HG02885 (cell line): Measurements from ENCODE around the gene GBF1.
"Not testable (repeated sequence)": the region's sequence is repeated elsewhere in the genome, so short reads cannot be mapped to it uniquely, and the experiment has no call there.

Source experiments
- ATAC-seq: cut with Tn5 transposase; IDR thresholded peaks from one replicate; pipeline ENCODE4 v1.9.1; 2021; ENCODE audit warnings: mild to moderate bottlenecking; ENCODE audit not compliant: unreplicated experiment, poor library complexity

The GBF1 gene

DNA sequence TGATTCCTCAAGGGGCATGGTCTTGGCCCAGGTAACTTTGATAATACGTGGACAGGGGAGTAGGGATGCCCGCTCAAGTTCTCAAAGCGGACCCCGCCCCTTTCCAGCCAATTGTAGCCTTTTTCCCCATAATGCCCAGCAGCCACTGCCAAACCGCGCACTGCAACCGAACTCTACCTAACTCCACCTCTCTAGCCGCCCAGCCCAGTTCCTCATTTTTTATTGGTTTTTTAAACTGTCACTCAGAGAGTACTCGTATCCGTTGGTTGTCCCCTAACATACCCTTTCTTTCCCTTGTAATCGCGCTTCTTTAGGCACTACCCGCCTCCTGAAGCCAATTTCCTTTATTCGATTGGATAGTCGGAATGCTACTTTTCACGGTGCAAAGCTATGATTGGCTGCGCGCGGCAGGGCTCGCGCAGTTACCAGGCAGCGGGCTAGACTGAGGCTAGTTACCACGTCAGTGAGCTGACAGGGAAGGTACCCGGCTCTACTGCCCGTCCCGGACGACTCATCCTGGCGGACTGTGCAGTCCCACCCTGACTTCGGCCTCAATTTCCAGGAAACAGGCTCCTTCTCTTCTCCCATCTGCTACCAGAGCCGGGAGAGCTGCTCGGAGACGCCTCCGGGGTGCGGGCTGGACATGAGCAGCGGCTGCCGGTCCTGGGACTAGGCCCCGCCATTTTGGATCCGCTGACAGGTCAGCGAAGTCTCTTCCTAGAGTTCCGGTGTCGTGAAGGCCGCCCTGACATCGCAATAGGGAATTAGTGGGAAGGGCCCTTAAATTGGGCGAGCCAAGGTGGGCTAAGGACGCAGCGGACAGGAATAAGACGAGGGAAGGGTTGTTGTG lies at the start of gene GBF1:
GBF1 (plus strand) TSS at position 451 of the 850 bp plus-strand sequence. CDS start 13,407 bp downstream, outside the sequence.
- peak; percentile 90 for ATAC-seq

DNA sequence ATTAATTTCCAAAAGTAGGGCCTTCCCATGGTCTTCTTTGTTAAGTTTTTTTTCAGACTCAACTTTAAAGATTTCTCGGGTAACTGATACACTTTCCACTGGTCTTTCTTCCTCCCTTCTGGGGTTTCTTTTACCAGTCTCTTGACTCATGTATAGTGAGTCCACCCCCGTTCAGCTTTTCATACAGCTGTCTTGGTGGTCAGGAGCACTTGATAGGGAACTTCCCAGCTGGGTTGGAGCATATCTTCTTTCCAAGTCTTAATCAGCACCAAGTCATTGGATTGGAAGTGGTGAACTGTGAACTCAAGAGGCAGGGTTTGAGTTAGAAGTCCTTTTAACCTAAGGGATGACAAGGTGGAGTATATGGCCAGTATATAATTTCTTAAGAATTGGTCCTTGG lies 48.4 kb upstream of the GBF1 start:
- ATAC-seq: no peak

DNA sequence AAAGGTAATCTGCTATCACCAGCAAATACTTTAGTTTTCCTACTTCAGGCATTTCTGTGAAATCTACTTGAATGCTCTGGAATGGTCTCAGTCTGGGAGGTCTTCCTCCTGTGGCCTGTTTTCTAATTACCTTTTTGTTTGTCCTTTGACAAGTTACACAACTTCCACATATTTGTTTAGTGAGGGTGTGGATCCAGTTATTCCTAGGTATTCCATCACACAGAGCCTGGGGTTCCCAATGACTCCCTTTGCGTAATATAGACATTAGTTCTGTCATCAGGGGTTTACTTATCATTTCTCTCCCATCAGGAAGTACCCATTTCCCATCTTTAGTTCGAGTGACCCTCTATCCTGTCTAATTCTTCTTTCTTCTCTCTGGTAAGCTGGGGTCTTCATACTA lies 47.3 kb upstream of the GBF1 start:
- no peak for ATAC-seq

DNA sequence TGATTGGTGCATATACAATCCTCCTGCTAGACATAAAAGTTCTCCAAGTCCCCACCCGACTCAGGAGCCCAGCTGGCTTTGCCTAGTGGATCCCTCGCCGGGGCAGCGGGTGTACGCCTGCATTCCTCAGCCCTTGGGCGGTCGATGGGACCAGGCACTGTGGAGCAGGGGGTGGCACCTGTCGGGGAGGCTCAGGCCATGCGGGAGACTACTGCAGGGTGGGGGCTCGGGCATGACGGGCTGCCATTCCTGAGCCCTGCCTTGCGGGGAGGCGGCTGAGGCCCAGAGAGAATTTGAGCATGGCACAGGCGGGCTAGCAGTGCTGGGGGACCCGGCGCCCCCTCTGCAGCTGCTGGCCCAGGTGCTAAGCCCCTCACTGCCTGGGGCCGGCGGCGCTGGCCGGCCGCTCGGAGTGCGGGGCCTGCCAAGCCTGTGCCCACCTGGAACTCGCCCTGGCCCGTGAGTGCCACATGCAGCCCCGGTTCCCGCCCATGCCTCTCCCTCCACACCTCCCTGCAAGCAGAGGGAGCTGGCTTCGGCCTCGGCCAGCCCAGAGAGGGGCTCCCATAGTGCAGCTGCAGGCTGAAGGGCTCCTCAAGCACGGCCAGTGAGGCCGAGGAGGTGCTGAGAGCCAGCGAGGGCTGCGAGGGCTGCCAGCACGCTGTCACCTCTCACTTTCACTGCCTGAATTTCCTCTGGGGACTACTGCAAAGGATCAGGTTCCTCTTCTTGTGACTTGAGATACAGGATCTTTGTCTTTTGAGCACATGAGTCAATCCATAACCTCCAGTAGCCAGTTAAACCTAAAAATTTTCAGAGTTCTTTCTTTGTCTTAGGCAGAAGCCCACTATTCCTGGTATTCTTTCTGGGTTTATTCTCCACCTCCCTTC lies 44.3 kb upstream of the GBF1 start:
- ATAC-seq: no peak

DNA sequence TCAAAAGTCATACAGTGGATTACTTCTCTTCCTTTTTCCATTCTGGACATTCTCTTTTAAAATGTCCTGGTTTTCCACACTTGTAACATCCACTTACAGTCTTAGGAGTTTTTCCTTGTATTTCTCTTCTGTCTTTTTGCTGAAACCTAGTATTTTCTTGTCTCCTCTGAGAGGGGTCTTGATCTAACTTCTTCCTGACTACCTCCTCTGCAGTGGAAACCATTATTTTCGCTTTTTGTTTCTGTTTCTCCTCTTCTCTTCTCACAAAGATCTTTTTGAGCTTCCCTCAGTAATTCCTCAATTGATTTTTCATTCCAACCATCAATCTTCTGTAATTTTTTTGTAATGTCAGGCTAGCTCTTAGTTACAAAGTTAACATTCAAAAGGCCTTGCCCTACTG lies 42.9 kb upstream of the GBF1 start:
- ATAC-seq: no peak

DNA sequence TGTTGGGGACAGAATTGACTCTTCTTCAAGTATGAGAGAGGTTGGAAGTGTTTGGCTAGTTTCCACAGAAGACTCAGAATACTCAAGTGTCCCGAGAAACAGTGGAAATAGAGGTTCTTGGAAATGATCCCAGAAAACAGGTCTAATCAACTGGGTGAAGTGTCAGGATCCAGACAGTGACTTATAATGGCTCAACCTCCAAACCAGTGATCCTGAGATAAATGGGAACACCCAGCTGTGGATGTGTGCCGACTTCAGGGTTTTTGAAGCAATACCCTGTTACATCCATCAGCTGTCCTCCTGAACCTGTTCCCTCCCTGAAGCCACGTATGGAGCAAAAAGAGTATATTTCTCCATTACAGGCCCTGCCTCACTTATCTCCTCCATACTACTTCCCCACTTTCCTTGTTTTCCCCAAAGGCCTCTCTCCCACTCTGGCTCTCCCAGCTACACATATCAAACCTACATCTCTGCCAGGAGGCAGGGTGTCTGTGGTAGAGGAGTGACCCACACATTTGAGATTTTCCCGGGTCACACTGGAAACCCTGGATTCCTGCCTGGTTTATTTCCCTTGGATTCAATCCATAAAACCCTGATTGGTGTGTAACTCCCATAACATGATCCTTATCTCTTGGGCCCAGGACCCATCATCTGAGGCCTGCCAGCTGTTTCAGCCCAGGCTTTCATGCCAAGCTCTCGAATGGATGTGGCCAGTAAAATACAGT lies 36.9 kb upstream of the GBF1 start:
- no peak for ATAC-seq

- ATAC-seq: no peak
These were observed 33.6 kb upstream of the GBF1 start for GRCh38 chr10:102211615-102212299.

DNA sequence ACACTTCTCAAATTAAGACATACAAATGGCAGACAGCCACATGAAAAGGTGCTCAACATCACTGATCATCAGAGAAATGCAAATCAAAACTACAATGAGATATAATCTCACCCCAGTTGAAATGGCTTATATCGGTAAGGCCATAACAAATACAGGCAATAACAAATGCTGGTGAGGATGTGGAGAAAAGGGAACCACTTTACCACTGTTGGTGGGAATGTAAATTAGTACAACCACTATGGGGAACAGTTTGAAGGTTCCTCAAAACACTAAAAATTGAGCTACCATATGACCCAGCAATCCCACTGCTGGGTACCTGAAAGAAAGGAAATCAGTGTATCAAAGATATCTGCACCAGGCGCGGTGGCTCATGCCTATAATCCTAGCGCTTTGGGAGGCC lies 31.7 kb upstream of the GBF1 start:
- ATAC-seq: not testable (repeated sequence)

DNA sequence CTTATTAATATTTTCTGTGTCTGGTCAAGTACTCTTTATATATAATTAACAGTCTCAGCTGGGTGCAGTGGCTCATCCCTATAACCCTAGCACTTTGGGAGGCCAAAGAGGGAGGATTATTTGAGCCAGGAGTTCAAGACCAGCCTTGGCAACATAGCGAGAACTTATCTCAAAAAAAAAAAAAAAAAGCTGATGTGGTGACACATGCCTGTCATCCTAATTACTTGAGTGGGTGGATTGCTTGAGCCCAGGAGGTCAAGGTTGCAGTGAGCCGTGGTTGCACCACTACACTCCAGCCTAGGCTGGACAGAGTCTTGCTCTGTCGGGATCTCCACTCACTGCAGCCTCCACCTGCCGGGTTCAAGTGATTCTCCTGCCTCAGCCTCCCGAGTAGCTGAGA lies 26.0 kb upstream of the GBF1 start:
- no peak for ATAC-seq

DNA sequence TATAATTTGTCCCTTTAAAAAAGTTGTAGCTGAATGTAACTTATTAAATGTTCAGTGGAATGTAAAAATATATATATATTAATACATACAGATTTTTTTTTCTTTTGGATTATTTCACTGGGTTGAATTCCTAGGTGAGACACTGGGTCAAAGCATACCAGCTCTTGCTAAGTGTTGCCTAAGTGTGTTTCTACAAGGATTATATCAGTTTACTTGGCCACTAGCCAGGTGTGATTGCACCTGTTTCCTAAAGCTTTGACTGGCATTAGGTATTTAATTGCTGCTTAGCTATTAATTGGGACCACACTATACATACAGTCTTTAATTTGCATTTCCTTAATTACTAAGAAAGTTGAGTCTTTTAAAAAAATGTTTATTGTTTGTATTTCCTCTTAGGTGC lies 24.7 kb upstream of the GBF1 start:
- ATAC-seq: no peak

DNA sequence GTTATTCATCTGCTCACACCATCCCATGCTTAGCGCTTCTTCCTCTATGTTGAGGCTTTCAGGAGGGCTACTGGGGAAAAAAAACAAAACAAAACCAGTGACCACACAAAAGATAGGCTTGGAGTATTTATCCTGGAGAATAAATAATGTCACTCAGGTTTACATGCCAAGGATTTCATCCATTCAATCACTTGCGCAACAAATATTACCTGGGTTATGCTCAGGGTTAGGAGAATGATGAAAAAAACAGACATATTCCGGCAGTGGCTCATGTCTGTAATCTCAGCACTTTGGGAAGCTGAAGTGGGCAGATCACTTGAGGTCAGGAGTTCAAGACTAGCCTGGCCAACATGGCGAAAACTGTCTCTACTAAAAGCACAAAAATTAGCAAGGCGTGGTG lies 22.5 kb upstream of the GBF1 start:
- ATAC-seq: no peak

GRCh38 chr10:102225646-102226541 lies 19.4 kb upstream of the GBF1 start, which contains the start of gene ELOVL3:
Gene ELOVL3 (plus strand): TSS chr10:102226299. CDS start chr10:102226549, 250 bp downstream.
- peak; percentile 93 for ATAC-seq

DNA sequence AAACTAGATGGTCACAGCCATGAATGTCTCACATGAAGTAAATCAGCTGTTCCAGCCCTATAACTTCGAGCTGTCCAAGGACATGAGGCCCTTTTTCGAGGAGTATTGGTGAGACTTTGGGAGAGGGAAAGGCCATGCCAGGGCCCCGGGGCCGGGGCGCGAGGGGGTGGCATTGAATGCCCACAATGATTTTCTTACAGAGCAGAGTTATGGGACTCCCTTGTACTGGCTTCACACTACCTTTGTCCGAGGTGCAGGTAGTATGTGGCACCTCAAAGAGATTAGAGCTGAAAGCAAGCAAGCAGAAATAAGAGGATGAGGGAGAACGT lies 18.8 kb upstream of the GBF1 start:
- ATAC-seq: no peak

DNA sequence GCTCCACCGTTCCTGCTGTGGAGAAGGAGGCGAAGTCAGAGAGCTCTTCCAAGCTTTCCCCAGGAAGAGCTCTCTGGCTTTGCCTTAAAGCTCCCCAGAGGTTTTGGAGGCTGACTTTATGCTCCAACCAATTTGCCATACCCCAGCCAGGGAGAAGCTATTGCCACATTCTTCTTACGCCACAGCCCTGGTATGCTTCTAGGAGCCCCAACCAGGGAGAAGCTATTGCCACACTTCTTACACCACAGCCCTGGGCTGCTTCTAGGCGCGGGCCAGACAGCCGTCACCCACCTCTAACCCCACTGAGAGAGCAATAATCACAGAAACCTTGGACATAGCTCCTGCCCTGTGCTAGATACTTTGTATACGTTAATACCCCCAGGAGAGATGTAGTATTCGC lies 18.3 kb upstream of the GBF1 start:
- no peak for ATAC-seq

- peak; percentile 49 for ATAC-seq
These were observed 15.5 kb upstream of the GBF1 start for GRCh38 chr10:102229810-102230263.

DNA sequence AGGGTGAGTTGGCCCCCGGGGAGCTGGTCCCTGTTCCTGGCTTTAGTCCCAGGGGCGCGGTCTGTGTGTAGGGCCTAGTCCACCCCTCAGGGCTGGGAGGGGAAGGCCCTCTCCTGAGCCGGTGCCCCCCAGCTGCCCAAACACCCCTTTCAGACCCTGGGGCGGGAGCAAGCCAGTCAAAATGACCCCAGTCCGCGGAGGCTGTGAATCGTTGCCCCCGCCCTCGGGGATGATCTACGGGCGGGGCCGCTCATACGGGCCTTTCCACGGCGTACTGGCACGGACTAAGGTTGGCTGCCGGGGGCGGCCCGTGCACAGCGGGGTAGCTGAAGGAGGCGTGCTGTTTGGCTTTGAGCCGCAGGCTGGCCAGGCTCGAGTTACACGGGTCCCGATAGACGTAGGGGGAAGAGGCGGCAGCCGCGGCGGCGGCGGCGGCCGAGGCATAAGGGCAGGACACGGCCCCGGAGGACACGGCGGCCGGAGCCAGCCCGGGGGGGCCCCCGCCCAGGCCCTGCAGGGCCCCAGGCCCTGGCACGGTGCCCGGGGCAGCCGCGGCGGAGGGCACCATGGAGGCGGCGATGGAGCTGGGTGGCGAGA lies 15.0 kb upstream of the GBF1 start:
- ATAC-seq: no peak

- no peak for ATAC-seq
These were observed 14.4 kb upstream of the GBF1 start for GRCh38 chr10:102230861-102231356.
